ENCODE measurements around the gene SERPINA1. TPM values are rescaled to one million over a fixed set of nuclear protein-coding genes. Genes with fewer than 3 reads are reported as not detected.

The SERPINA1 gene
- total and polyA plus RNA-seq, 2 experiments from 2014 or later: 0.16 to 0.65 TPM

GRCh38 chr14:94362614-94363133, 25.7 kb downstream of the SERPINA1 start:
- no peaks in the 10 kb centered on the region for H3F3A ChIP-seq (ENCODE audit: insufficient read depth)
- 63 to 69% methylated on average over 8 of the region's 8 CpGs for WGBS, 2 experiments (ENCODE audit: low coverage in 1 of 2, low lambda C conversion rate in 2 of 2, missing lambda C conversion rate in 2 of 2)
- TF ChIP-seq EZH2 (IDR thresholded peaks at IDR 0.05; ENCODE audit: insufficient read depth, poor library complexity, severe bottlenecking): no peak
- no peak for TF ChIP-seq EZH2phosphoT487 (IDR thresholded peaks at IDR 0.05; ENCODE audit: insufficient read depth, low read depth)
- no peaks in the 10 kb centered on the region for H3K9me2 ChIP-seq (ENCODE audit: insufficient read depth)
- H3K27me3 ChIP-seq (replicated peaks; ENCODE audit: insufficient read depth): no peaks in the 10 kb centered on the region
- H3K4me3 ChIP-seq: no peak overlapping the region
- no peaks in the 10 kb centered on the region for H3K79me2 ChIP-seq (ENCODE audit: insufficient read depth)
- H3K4me1 ChIP-seq (ENCODE audit: insufficient read depth): no peaks in the 10 kb centered on the region
- no peak overlapping the region for H3K4me2 ChIP-seq (ENCODE audit: unreplicated experiment)
- no peak overlapping the region for H3K27ac ChIP-seq
- H3K9ac ChIP-seq: no peak overlapping the region
- in situ Hi-C loops (cut with MboI): no loop called here
- DNase-seq: no peak
- H3K36me3 ChIP-seq (ENCODE audit: low read depth): no peaks in the 10 kb centered on the region
- no peaks in the 10 kb centered on the region for H3K9me3 ChIP-seq (ENCODE audit: low read depth)
- no peak overlapping the region for H2AFZ ChIP-seq
- H4K20me1 ChIP-seq (ENCODE audit: insufficient read depth): no peaks in the 10 kb centered on the region

- Histone ChIP-seq H3K4me3 (no peak overlapping the region), H3F3A (ENCODE audit: insufficient read depth) (no peaks in the 10 kb centered on the region), H3K9me3 (ENCODE audit: low read depth) (no peaks in the 10 kb centered on the region), H3K27ac (no peak overlapping the region), H3K4me2 (ENCODE audit: unreplicated experiment) (no peak overlapping the region), H4K20me1 (ENCODE audit: insufficient read depth) (no peaks in the 10 kb centered on the region), H3K9ac (no peak overlapping the region), H3K4me1 (ENCODE audit: insufficient read depth) (no peaks in the 10 kb centered on the region), H3K79me2 (ENCODE audit: insufficient read depth) (no peaks in the 10 kb centered on the region), H3K36me3 (ENCODE audit: low read depth) (no peaks in the 10 kb centered on the region), H2AFZ (no peak overlapping the region), H3K9me2 (ENCODE audit: insufficient read depth) (no peaks in the 10 kb centered on the region), H3K27me3 (replicated peaks; ENCODE audit: insufficient read depth) (no peaks in the 10 kb centered on the region)
- DNase-seq: no peak
- 90 to 100% methylated on average over 7 of the region's 7 CpGs for WGBS, 2 experiments (ENCODE audit: low coverage in 1 of 2, low lambda C conversion rate in 2 of 2, missing lambda C conversion rate in 2 of 2)
- in situ Hi-C loops (cut with MboI): no loop called here
- TF ChIP-seq EZH2phosphoT487 (IDR thresholded peaks at IDR 0.05; ENCODE audit: insufficient read depth, low read depth) (no peak), EZH2 (IDR thresholded peaks at IDR 0.05; ENCODE audit: insufficient read depth, poor library complexity, severe bottlenecking) (no peak)
Observed at GRCh38 chr14:94361682-94362081, 26.7 kb downstream of the SERPINA1 start.

- H3K36me3 ChIP-seq (ENCODE audit: low read depth): no peaks in the 10 kb centered on the region
- H3K79me2 ChIP-seq (ENCODE audit: insufficient read depth): no peaks in the 10 kb centered on the region
- no peaks in the 10 kb centered on the region for H3F3A ChIP-seq (ENCODE audit: insufficient read depth)
- H3K27ac ChIP-seq: no peak overlapping the region
- no peak overlapping the region for H2AFZ ChIP-seq
- H3K9me2 ChIP-seq (ENCODE audit: insufficient read depth): no peaks in the 10 kb centered on the region
- 71 to 74% methylated on average over 6 to 7 of the region's 7 CpGs for WGBS, 2 experiments (ENCODE audit: low coverage in 1 of 2, low lambda C conversion rate in 2 of 2, missing lambda C conversion rate in 2 of 2)
- no peak overlapping the region for H3K4me2 ChIP-seq (ENCODE audit: unreplicated experiment)
- H4K20me1 ChIP-seq (ENCODE audit: insufficient read depth): no peaks in the 10 kb centered on the region
- H3K9me3 ChIP-seq (ENCODE audit: low read depth): no peaks in the 10 kb centered on the region
- no peak overlapping the region for H3K9ac ChIP-seq
- in situ Hi-C loops (cut with MboI): no loop called here
- no peaks in the 10 kb centered on the region for H3K27me3 ChIP-seq (replicated peaks; ENCODE audit: insufficient read depth)
- no peaks in the 10 kb centered on the region for H3K4me1 ChIP-seq (ENCODE audit: insufficient read depth)
- no peak for DNase-seq
- no peak overlapping the region for H3K4me3 ChIP-seq
- TF ChIP-seq EZH2phosphoT487 (IDR thresholded peaks at IDR 0.05; ENCODE audit: insufficient read depth, low read depth) (no peak), EZH2 (IDR thresholded peaks at IDR 0.05; ENCODE audit: insufficient read depth, poor library complexity, severe bottlenecking) (no peak)
Observed at GRCh38 chr14:94360945-94361565, 27.3 kb downstream of the SERPINA1 start.

- 89 to 90% methylated on average over 1 of the region's 1 CpG for WGBS, 2 experiments (ENCODE audit: low coverage in 1 of 2, low lambda C conversion rate in 2 of 2, missing lambda C conversion rate in 2 of 2)
- no peaks in the 10 kb centered on the region for H3K9me2 ChIP-seq (ENCODE audit: insufficient read depth)
- H3K79me2 ChIP-seq (ENCODE audit: insufficient read depth): no peaks in the 10 kb centered on the region
- no peaks in the 10 kb centered on the region for H3K36me3 ChIP-seq (ENCODE audit: low read depth)
- no peak overlapping the region for H3K4me3 ChIP-seq
- no peaks in the 10 kb centered on the region for H3F3A ChIP-seq (ENCODE audit: insufficient read depth)
- in situ Hi-C loops (cut with MboI): no loop called here
- no peak overlapping the region for H2AFZ ChIP-seq
- H3K9ac ChIP-seq: no peak overlapping the region
- no peaks in the 10 kb centered on the region for H3K27me3 ChIP-seq (replicated peaks; ENCODE audit: insufficient read depth)
- H3K9me3 ChIP-seq (ENCODE audit: low read depth): no peaks in the 10 kb centered on the region
- no peak overlapping the region for H3K27ac ChIP-seq
- no peaks in the 10 kb centered on the region for H4K20me1 ChIP-seq (ENCODE audit: insufficient read depth)
- no peaks in the 10 kb centered on the region for H3K4me1 ChIP-seq (ENCODE audit: insufficient read depth)
- H3K4me2 ChIP-seq (ENCODE audit: unreplicated experiment): no peak overlapping the region
- TF ChIP-seq EZH2 (IDR thresholded peaks at IDR 0.05; ENCODE audit: insufficient read depth, poor library complexity, severe bottlenecking): no peak
- no peak for TF ChIP-seq EZH2phosphoT487 (IDR thresholded peaks at IDR 0.05; ENCODE audit: insufficient read depth, low read depth)
- no peak for DNase-seq
Observed at GRCh38 chr14:94357166-94357565, 31.2 kb downstream of the SERPINA1 start.
